HG03457 (cell line): ENCODE measurements around the gene SNAPC4.

ENCODE experiments used
- ATAC-seq: cut with Tn5 transposase; IDR thresholded peaks from one replicate; pipeline ENCODE4 v1.9.1; 2021; ENCODE audit warnings: moderate number of reproducible peaks; ENCODE audit not compliant: unreplicated experiment

The SNAPC4 gene

GRCh38 chr9:136373300-136374182 is 26.4 kb downstream of the SNAPC4 start, which contains the start of gene CARD9:
Gene CARD9, minus strand, starts transcription at chr9:136373669. Its CDS starts 1,591 bp downstream, at chr9:136372078.
- ATAC-seq: no peak

GRCh38 chr9:136372561-136373299 is 27.2 kb downstream of the SNAPC4 start:
- ATAC-seq: no peak

- ATAC-seq: no peak
Measured at GRCh38 chr9:136372006-136372405, 28.0 kb downstream of the SNAPC4 start.

- ATAC-seq: no peak
Measured at GRCh38 chr9:136371533-136371880, 28.5 kb downstream of the SNAPC4 start.

GRCh38 chr9:136370687-136371532 is 29.1 kb downstream of the SNAPC4 start:
- ATAC-seq: no peak

GRCh38 chr9:136370037-136370436 is 29.9 kb downstream of the SNAPC4 start:
- ATAC-seq: no peak

GRCh38 chr9:136368190-136368589 is 31.8 kb downstream of the SNAPC4 start:
- ATAC-seq: no peak

GRCh38 chr9:136367296-136368145 is 32.4 kb downstream of the SNAPC4 start:
- no peak for ATAC-seq

- no peak for ATAC-seq
Measured at GRCh38 chr9:136366826-136367225, 33.1 kb downstream of the SNAPC4 start.

GRCh38 chr9:136365775-136366222 is 34.2 kb downstream of the SNAPC4 start:
- ATAC-seq: no peak

- no peak for ATAC-seq
Measured at GRCh38 chr9:136364942-136365774, 34.8 kb downstream of the SNAPC4 start.

- ATAC-seq: no peak
Measured at GRCh38 chr9:136363949-136364748, 35.8 kb downstream of the SNAPC4 start.

- peak; percentile 55 for ATAC-seq
Measured at GRCh38 chr9:136363106-136363948, 36.6 kb downstream of the SNAPC4 start, which contains the start of gene DNLZ. Gene DNLZ, minus strand, starts transcription at chr9:136363744. Its CDS starts 30 bp downstream, at chr9:136363714.

GRCh38 chr9:136362450-136362784 is 37.6 kb downstream of the SNAPC4 start:
- ATAC-seq: no peak

GRCh38 chr9:136361754-136362449 is 38.1 kb downstream of the SNAPC4 start:
- ATAC-seq: no peak

- ATAC-seq: no peak
Measured at GRCh38 chr9:136361047-136361753, 38.8 kb downstream of the SNAPC4 start.
